AG08396 (cell line): Measurements from ENCODE around the gene DRICH1.
"Not testable (repeated sequence)": the region's sequence is repeated elsewhere in the genome, so short reads cannot be mapped to it uniquely, and the experiment has no call there.

Experiments used
- DNase-seq: peaks from one replicate; pipeline ENCODE4 v3.0.0; 2012; ENCODE audit warnings: low spot score, mixed read lengths

Gene DRICH1

GRCh38 chr22:23598805-23599518 is 33.2 kb downstream of the DRICH1 start:
- DNase-seq = no peak

- DNase-seq = not testable (repeated sequence)
These were observed 34.4 kb downstream of the DRICH1 start for GRCh38 chr22:23597576-23598268.

GRCh38 chr22:23595904-23596303 is 36.2 kb downstream of the DRICH1 start:
- not testable (repeated sequence) for DNase-seq

GRCh38 chr22:23591846-23592245 is 40.3 kb downstream of the DRICH1 start:
- no peak for DNase-seq

- peak; percentile 79 for DNase-seq
These were observed 40.8 kb downstream of the DRICH1 start for GRCh38 chr22:23591201-23591791.

GRCh38 chr22:23583836-23584235 is 48.3 kb downstream of the DRICH1 start:
- no peak for DNase-seq

- no peak for DNase-seq
These were observed 49.0 kb downstream of the DRICH1 start for GRCh38 chr22:23583153-23583552.

- DNase-seq = no peak
These were observed 50.9 kb downstream of the DRICH1 start for GRCh38 chr22:23581260-23581650.

- no peak for DNase-seq
These were observed 51.4 kb downstream of the DRICH1 start for GRCh38 chr22:23580576-23581259.

- DNase-seq = no peak
These were observed 52.1 kb downstream of the DRICH1 start, which contains the start of gene IGLL1 for GRCh38 chr22:23579870-23580575. Gene IGLL1 (minus strand): TSS chr22:23580290. CDS start chr22:23580190, 100 bp downstream.

GRCh38 chr22:23579280-23579679 is 52.8 kb downstream of the DRICH1 start:
- no peak for DNase-seq

- no peak for DNase-seq
These were observed 53.8 kb downstream of the DRICH1 start for GRCh38 chr22:23578306-23578705.

- DNase-seq = no peak
These were observed 55.4 kb downstream of the DRICH1 start for GRCh38 chr22:23576681-23577080.

GRCh38 chr22:23575601-23576000 is 56.5 kb downstream of the DRICH1 start:
- DNase-seq = no peak

- no peak for DNase-seq
These were observed 57.2 kb downstream of the DRICH1 start for GRCh38 chr22:23574877-23575276.

- no peak for DNase-seq
These were observed 57.7 kb downstream of the DRICH1 start for GRCh38 chr22:23574371-23574811.

GRCh38 chr22:23573701-23574235 is 58.4 kb downstream of the DRICH1 start:
- DNase-seq = not testable (repeated sequence)

GRCh38 chr22:23573106-23573505 is 59.0 kb downstream of the DRICH1 start:
- not testable (repeated sequence) for DNase-seq

GRCh38 chr22:23571486-23571885 is 60.6 kb downstream of the DRICH1 start:
- no peak for DNase-seq

GRCh38 chr22:23570681-23571080 is 61.4 kb downstream of the DRICH1 start:
- no peak for DNase-seq

- no peak for DNase-seq
These were observed 62.4 kb downstream of the DRICH1 start for GRCh38 chr22:23569716-23570115.
